ENCODE measurements around the gene XDH.

DNA sequence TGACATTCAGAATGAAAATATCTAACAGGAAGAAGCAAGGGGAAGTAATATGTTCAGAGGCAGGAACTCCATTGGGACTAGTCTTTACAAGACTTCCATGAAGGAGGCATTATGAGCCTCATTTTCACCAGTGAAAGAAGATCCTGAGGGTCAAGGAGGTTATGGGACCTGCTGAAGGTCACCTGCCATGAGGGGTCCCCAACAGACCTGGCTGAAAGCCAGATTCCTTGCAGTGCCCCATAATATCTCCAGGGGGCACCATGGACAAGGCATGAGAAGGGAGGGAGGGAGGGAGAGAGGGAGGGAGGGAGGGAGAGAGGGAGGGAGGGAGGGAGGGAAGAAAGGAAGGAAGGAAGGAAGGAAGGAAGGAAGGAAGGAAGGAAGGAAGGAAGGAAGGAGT, 27.9 kb downstream of the XDH start:
- TF ChIP-seq CTCF (IDR thresholded peaks at IDR 0.05): no peak
- TF ChIP-seq POLR2A (IDR thresholded peaks at IDR 0.05): no peak

Data from esophagus squamous epithelium (tissue), 4 donors.